ENCODE data around the gene SVEP1.

DNA sequence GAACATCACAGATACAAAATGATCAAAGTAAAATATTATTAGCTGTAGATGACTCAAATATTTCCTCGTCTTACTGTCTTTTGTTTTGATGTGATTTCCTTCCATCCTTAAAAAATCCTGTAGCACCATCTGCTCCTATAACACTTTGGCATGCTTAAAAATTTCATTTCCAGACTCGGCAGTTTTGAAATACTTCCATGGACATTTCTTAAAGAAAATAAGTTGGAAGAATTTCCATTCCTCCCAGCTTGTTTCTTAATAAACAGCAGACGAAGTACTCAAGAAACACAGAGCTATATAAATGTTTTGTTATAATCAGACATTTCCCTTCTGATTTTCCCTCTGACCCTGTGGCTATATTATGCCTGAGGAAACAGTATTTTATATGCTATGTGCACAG is 41.2 kb upstream of the SVEP1 start:
- TF ChIP-seq POLR2AphosphoS5 (IDR thresholded peaks at IDR 0.05; ENCODE audit: low read depth) (no peak), CTCF (conservative IDR thresholded peaks at IDR 0.05; ENCODE audit: low read depth in 2 of 2) (no peak), REST (IDR thresholded peaks at IDR 0.05; ENCODE audit: unreplicated experiment) (no peak), EZH2 (IDR thresholded peaks at IDR 0.05; ENCODE audit: low read depth, unreplicated experiment) (no peak), JUNB (IDR thresholded peaks at IDR 0.05; ENCODE audit: unreplicated experiment) (no peak), EZH2phosphoT487 (IDR thresholded peaks at IDR 0.05; ENCODE audit: unreplicated experiment) (no peak), ZNF114 (CRISPR knock-in tag; IDR thresholded peaks at IDR 0.05) (no peak), CREB1 (CRISPR knock-in tag; IDR thresholded peaks at IDR 0.05; ENCODE audit: low read depth) (no peak), NANOG (IDR thresholded peaks at IDR 0.05; ENCODE audit: borderline replicate concordance) (no peak), ZNF331 (CRISPR knock-in tag; IDR thresholded peaks at IDR 0.05; ENCODE audit: low read depth) (no peak), STAT1 (IDR thresholded peaks at IDR 0.05; ENCODE audit: unreplicated experiment) (no peak)
- TF ChIP-seq, protein P1, sequence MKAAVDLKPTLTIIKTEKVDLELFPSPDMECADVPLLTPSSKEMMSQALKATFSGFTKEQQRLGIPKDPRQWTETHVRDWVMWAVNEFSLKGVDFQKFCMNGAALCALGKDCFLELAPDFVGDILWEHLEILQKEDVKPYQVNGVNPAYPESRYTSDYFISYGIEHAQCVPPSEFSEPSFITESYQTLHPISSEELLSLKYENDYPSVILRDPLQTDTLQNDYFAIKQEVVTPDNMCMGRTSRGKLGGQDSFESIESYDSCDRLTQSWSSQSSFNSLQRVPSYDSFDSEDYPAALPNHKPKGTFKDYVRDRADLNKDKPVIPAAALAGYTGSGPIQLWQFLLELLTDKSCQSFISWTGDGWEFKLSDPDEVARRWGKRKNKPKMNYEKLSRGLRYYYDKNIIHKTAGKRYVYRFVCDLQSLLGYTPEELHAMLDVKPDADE (IDR thresholded peaks at IDR 0.05) = no peak
- TF ChIP-seq, protein P2, sequence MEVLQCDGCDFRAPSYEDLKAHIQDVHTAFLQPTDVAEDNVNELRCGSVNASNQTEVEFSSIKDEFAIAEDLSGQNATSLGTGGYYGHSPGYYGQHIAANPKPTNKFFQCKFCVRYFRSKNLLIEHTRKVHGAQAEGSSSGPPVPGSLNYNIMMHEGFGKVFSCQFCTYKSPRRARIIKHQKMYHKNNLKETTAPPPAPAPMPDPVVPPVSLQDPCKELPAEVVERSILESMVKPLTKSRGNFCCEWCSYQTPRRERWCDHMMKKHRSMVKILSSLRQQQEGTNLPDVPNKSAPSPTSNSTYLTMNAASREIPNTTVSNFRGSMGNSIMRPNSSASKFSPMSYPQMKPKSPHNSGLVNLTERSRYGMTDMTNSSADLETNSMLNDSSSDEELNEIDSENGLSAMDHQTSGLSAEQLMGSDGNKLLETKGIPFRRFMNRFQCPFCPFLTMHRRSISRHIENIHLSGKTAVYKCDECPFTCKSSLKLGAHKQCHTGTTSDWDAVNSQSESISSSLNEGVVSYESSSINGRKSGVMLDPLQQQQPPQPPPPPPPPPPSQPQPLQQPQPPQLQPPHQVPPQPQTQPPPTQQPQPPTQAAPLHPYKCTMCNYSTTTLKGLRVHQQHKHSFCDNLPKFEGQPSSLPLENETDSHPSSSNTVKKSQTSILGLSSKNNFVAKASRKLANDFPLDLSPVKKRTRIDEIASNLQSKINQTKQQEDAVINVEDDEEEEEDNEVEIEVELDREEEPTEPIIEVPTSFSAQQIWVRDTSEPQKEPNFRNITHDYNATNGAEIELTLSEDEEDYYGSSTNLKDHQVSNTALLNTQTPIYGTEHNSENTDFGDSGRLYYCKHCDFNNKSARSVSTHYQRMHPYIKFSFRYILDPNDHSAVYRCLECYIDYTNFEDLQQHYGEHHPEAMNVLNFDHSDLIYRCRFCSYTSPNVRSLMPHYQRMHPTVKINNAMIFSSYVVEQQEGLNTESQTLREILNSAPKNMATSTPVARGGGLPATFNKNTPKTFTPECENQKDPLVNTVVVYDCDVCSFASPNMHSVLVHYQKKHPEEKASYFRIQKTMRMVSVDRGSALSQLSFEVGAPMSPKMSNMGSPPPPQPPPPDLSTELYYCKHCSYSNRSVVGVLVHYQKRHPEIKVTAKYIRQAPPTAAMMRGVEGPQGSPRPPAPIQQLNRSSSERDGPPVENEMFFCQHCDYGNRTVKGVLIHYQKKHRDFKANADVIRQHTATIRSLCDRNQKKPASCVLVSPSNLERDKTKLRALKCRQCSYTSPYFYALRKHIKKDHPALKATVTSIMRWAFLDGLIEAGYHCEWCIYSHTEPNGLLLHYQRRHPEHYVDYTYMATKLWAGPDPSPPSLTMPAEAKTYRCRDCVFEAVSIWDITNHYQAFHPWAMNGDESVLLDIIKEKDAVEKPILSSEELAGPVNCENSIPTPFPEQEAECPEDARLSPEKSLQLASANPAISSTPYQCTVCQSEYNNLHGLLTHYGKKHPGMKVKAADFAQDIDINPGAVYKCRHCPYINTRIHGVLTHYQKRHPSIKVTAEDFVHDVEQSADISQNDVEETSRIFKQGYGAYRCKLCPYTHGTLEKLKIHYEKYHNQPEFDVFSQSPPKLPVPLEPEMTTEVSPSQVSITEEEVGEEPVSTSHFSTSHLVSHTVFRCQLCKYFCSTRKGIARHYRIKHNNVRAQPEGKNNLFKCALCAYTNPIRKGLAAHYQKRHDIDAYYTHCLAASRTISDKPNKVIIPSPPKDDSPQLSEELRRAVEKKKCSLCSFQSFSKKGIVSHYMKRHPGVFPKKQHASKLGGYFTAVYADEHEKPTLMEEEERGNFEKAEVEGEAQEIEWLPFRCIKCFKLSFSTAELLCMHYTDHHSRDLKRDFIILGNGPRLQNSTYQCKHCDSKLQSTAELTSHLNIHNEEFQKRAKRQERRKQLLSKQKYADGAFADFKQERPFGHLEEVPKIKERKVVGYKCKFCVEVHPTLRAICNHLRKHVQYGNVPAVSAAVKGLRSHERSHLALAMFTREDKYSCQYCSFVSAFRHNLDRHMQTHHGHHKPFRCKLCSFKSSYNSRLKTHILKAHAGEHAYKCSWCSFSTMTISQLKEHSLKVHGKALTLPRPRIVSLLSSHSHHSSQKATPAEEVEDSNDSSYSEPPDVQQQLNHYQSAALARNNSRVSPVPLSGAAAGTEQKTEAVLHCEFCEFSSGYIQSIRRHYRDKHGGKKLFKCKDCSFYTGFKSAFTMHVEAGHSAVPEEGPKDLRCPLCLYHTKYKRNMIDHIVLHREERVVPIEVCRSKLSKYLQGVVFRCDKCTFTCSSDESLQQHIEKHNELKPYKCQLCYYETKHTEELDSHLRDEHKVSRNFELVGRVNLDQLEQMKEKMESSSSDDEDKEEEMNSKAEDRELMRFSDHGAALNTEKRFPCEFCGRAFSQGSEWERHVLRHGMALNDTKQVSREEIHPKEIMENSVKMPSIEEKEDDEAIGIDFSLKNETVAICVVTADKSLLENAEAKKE (CRISPR knock-in tag; IDR thresholded peaks at IDR 0.05) = no peak
